ENCODE measurements around the gene TRIM28.

DNA sequence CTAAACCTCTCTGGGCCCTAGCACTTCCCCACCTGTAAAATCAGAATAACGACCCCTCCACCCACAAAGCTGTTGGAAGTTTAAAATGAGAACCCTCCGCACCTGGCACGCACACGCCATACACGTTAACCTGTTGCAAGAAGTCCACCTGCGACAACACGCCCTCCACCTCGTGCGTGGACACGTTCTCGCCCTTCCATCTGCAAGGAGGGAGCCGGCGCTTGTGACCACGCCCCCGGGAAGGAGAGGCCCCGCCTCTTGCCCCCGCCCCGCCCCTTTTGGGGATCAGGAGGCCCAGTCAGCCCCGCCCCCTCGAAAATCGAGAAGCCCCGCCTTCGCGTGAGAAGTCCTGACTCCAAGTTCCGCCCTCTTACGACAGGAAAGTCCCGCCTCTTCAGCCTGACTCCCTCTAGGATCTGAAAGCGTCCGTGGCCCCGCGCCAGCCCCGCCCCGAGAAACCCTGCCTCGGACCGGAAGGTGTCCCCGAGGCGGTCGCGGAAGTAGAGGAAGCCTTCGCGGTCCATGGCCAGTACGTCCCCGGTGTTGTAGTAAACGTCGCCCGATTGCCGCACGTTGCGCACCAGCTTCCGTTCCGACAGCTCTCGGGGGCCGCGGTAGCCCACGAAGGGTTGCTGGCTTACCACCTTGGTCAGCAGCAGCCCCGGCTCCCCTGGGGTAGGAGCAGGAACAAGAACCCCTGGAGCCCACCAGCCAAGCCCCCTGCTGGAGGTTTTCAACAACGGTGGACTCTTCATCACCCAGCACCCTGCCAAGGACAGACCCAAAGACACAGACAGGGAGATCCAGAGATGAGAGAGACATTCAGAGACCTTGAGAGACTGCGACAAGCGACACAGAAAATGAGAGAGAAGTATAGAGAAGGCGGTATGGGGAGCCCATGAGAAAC is 44.6 kb upstream of the TRIM28 start:
- peak; percentile 38 for TF ChIP-seq CTCF (IDR thresholded peaks at IDR 0.05; ENCODE audit: borderline replicate concordance, extremely low read depth, low read length, poor library complexity, severe bottlenecking)
- no peak for TF ChIP-seq EZH2 (IDR thresholded peaks at IDR 0.05; ENCODE audit: borderline replicate concordance, low read depth, low read length, severe bottlenecking)
